ENCODE measurements around the gene LMTK2.
"Not testable (repeated sequence)": the region's sequence is repeated elsewhere in the genome, so short reads cannot be mapped to it uniquely, and the experiment has no call there.

Gene LMTK2

GRCh38 chr7:98107313-98107721, 655 bp downstream of the LMTK2 start:
- no peak for DNase-seq

- DNase-seq, result no peak
Measured at GRCh38 chr7:98110249-98111022, 3.8 kb downstream of the LMTK2 start.

DNA sequence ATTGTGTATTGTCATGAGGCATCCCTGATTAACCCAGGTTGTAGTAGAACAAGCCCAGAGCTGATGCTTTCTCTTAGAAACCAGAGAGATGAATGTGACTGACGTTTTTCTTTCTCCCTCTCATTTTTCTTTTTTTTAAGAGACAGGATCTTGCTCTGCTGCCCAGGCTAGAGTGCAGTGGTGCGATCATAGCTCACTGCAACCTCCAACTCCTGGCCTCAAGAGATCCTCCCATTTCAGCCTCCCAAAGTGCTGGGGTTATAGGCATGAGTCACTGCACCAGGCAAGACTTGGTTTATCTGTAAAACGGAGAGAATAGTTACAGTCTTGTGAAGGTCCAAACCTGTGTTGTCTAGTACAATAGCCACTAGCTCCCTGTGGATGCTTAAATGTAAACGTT, 5.4 kb downstream of the LMTK2 start:
- DNase-seq, result no peak

DNA sequence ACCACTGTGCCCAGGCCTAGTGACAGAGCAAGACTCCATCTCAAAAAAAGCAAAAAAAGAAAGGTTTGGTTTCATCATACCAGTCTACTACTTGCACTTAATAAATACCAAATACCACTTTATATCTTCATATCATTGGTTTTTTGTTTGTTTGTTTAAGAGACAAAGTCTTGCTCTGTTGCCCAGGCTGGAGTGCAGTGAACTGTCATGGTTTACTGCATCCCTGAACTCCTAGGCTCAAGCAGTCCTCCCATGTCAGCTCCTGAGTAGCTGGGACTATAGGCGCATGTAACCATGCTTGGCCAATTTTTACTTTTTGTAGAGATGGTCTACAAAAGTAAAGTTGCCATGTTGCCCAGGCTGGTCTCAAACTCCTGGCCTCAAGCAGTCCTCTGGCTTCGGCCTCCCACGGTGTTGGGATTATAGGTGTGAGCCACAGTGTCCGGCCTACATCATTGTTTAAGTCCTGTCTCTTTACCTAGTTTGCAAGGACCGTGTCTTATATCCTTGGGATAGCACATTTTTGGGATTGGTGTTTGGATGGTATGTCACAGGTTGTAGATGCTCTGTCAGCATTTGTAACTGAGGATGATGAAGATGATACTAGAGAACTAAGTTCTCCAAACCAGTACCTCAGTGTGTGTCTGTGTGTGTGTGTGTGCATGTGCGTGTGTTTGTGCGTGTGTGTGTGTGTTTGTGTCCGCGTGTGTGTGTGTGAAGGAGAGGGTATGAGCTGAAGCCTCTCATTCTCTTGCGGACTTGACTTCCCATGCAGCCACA, 9.3 kb downstream of the LMTK2 start:
- no peak for DNase-seq

- no peak for DNase-seq
Measured at GRCh38 chr7:98116656-98117461, 10.2 kb downstream of the LMTK2 start.

GRCh38 chr7:98119256-98119918, 12.7 kb downstream of the LMTK2 start:
- DNase-seq, result no peak

DNA sequence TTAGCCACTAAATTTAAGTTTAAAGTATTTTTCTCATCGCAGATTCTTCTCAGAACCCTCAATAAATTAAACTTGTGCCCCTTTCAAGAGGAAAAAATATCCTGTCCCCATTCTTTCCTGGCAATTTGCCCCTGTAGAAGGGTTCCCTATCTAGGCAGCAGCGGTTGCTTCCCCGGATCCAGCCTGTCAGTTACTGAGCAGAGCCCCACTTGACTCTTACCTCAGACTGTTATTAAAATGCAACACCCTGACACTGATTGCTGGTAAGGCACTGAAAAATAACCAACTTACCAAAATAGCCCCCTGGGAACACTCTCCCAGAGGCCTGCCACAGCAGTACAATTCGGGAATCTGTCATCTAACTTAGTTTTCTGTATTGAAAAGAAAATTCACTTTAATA, 13.9 kb downstream of the LMTK2 start:
- no peak for DNase-seq

GRCh38 chr7:98121388-98121787, 14.7 kb downstream of the LMTK2 start:
- not testable (repeated sequence) for DNase-seq

DNA sequence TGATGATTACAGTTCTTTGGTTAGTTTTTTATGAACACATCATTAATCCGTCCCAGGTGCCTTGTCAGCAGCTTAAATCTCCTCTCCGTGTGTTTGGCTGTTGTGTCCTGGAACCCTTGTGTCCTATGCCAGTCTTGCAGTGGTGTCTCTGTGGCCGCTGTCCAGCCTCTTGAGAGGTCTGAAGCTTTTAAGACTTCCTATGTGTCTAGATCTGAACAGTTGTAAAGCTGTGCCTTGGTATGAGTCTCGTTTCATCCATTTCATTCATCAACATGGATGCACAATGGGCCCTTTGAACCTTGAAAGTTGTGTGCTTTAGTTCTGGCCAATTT, 16.7 kb downstream of the LMTK2 start:
- no peak for DNase-seq

DNA sequence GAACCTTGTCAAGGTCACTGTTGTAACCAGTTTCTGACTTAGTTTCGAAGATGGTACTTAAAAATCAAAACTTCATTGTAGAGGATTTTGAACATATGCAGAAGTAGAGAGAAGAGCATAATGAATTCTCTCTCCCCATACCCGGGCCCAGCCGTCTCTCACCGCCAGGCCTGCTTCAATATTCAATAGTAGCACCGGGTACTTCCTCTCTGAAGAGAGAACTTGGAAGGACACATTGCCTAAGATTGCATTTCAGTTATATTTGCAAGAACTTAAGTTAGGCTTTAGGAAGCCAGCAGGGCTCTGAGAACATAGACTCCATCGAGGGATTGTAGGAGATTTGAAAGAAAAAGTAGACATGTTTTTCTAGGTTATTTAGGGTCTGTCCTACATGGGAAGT, 19.1 kb downstream of the LMTK2 start:
- no peak for DNase-seq

GRCh38 chr7:98126311-98127142, 19.9 kb downstream of the LMTK2 start:
- no peak for DNase-seq

DNA sequence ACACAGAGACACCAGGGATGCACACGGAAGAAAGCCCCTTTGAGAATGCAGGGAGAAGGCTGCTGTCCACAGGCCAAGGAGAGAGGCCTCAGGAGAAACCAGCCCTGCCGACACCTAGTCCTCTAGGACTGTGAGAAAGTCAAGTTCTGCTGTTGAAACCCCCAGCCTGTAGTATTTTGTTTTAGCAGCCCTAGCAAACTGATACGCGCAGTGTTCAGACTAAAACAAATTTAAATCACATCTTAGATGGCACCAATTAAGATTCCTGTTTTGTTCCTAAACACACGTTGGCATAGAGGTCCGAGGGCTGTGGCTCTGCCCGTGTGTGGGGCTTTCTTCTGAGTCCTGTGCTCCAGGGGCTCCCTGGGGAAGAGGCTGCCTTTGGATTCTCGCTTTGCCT, 21.7 kb downstream of the LMTK2 start:
- no peak for DNase-seq

GRCh38 chr7:98130959-98131358, 24.3 kb downstream of the LMTK2 start:
- no peak for DNase-seq

- no peak for DNase-seq
Measured at GRCh38 chr7:98133181-98133580, 26.5 kb downstream of the LMTK2 start.

DNA sequence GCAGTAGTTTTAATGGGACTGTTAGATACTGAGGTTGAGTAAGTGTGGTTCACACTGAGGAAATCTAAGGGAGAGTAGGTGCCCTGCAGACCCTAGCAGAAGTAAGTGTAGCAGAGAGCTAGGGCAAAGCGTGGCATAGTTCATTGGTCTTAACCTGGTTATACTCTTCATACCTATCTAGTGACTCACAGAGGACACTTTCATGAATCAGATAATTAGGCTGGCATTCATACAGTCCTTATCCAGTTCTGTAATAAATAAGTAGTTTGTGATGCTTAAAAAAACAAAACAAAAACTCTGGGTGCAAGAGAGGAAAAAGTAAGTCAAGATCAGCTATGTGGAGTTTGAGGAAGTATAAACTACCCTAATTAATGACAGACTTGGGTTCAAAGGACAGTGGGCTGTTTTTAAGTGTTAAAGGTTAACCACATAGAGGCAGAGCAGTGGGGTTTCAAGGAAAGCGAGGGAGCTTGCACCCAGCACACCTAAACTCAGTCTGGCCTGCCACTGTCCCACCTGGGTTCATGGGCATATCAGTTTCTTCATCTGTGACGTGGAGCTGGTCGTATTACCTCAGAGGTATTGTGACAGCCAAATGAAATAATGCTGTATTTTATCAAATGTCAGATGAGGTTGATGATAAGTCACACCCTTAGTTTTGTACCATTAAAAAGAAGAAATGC, 27.1 kb downstream of the LMTK2 start:
- no peak for DNase-seq

GRCh38 chr7:98134420-98135228, 28.0 kb downstream of the LMTK2 start:
- no peak for DNase-seq

GRCh38 chr7:98135984-98136383, 29.3 kb downstream of the LMTK2 start:
- DNase-seq, result no peak

- DNase-seq, result no peak
Measured at GRCh38 chr7:98136423-98136822, 29.8 kb downstream of the LMTK2 start.

DNA sequence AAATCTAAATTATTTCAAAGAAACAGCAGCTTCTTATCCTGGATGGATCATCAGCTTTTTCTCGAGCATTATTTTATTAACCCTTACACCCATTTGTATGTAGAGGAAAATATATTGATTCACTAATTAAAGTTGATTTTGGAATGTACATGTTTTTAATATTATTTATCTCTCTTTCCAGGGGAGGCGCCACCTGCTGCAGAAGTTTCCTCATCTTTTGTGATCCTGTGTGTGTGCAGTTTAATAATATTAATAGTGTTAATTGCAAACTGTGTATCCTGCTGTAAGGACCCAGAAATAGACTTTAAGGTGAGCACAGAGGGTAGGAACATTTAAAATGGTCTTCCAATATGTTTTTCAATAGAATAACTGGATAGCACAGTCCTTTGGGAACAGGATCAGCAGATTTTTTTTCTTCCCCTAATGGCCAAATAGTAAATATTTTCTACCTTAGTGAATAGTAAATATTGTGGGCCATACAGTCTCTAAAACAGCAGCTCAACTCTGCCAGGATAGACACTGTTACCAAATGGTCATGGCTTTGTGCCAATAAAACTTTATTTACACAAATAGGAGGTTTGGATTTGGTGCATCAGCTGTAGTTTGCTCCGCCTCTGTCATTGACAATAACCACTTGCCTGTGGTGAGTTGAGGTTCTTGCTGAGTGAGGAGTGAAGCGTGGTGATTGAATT, 30.6 kb downstream of the LMTK2 start:
- DNase-seq, result no peak

GRCh38 chr7:98137826-98138151, 31.1 kb downstream of the LMTK2 start:
- DNase-seq, result no peak

All from NCI-H1694 treated with DMSO at 0.1 percent for 48 hours (cell line).